Measurements from ENCODE around the gene USP37.

DNA sequence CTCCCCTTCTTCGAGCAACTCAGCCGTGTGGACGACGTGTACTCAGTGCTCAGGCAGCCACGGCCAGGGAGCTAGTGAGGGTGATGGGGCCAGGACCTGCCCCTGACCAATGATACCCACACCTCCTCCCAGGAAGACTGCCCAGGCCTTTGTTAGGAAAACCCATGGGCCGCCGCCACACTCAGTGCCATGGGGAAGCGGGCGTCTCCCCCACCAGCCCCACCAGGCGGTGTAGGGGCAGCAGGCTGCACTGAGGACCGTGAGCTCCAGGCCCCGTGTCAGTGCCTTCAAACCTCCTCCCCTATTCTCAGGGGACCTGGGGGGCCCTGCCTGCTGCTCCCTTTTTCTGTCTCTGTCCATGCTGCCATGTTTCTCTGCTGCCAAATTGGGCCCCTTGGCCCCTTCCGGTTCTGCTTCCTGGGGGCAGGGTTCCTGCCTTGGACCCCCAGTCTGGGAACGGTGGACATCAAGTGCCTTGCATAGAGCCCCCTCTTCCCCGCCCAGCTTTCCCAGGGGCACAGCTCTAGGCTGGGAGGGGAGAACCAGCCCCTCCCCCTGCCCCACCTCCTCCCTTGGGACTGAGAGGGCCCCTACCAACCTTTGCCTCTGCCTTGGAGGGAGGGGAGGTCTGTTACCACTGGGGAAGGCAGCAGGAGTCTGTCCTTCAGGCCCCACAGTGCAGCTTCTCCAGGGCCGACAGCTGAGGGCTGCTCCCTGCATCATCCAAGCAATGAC lies 163.6 kb downstream of the USP37 start:
- TF ChIP-seq, protein P1, sequence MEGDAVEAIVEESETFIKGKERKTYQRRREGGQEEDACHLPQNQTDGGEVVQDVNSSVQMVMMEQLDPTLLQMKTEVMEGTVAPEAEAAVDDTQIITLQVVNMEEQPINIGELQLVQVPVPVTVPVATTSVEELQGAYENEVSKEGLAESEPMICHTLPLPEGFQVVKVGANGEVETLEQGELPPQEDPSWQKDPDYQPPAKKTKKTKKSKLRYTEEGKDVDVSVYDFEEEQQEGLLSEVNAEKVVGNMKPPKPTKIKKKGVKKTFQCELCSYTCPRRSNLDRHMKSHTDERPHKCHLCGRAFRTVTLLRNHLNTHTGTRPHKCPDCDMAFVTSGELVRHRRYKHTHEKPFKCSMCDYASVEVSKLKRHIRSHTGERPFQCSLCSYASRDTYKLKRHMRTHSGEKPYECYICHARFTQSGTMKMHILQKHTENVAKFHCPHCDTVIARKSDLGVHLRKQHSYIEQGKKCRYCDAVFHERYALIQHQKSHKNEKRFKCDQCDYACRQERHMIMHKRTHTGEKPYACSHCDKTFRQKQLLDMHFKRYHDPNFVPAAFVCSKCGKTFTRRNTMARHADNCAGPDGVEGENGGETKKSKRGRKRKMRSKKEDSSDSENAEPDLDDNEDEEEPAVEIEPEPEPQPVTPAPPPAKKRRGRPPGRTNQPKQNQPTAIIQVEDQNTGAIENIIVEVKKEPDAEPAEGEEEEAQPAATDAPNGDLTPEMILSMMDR (IDR thresholded peaks at IDR 0.05) = no peak
- TF ChIP-seq POLR2A (IDR thresholded peaks at IDR 0.05) (no peak), POLR2AphosphoS5 (IDR thresholded peaks at IDR 0.05) (no peak)

Data from breast epithelium (tissue), 3 donors.